GM12864 (cell line): ENCODE data around the gene JARID2.

Experiments
- DNase-seq: peaks from one replicate; pipeline ENCODE4 v3.0.0-alpha.2; 2011; ENCODE audit warnings: low read depth
- H3K4me3 ChIP-seq: 2 replicates; pipeline ENCODE4 v1.5.1; 2011; ENCODE audit warnings: mild to moderate bottlenecking, low read depth, low read length, control low read depth
- CTCF ChIP-seq: IDR thresholded peaks from 2 replicates; pipeline ENCODE4 v1.5.1; 2011; ENCODE audit warnings: low read depth, mild to moderate bottlenecking, moderate library complexity, low read length, control low read depth, inconsistent platforms; ENCODE audit errors: missing control alignments

Gene JARID2

GRCh38 chr6:15366879-15367278, 121.0 kb downstream of the JARID2 start:
- no peak overlapping the region for H3K4me3 ChIP-seq
- TF ChIP-seq CTCF = no peak
- no peak for DNase-seq

- no peak for TF ChIP-seq CTCF
- no peak for DNase-seq
- H3K4me3 ChIP-seq = no peak overlapping the region
These were observed 122.3 kb downstream of the JARID2 start for GRCh38 chr6:15368186-15368585.

- TF ChIP-seq CTCF = no peak
- no peak for DNase-seq
- H3K4me3 ChIP-seq = no peak overlapping the region
These were observed 123.0 kb downstream of the JARID2 start for GRCh38 chr6:15368873-15369272.

- no peak for DNase-seq
- TF ChIP-seq CTCF = no peak
- no peak overlapping the region for H3K4me3 ChIP-seq
These were observed 124.0 kb downstream of the JARID2 start for GRCh38 chr6:15369838-15370237.

GRCh38 chr6:15370733-15371671, 125.1 kb downstream of the JARID2 start:
- TF ChIP-seq CTCF = no peak
- H3K4me3 ChIP-seq = no peak overlapping the region
- no peak for DNase-seq

- H3K4me3 ChIP-seq = no peak overlapping the region
- no peak for DNase-seq
- no peak for TF ChIP-seq CTCF
These were observed 127.1 kb downstream of the JARID2 start for GRCh38 chr6:15372932-15373331.

GRCh38 chr6:15374119-15374518, 128.2 kb downstream of the JARID2 start:
- H3K4me3 ChIP-seq = no peak overlapping the region
- no peak for DNase-seq
- TF ChIP-seq CTCF = no peak
